Measurements from ENCODE around the gene BAG1.

GRCh38 chr9:33304362-33304761 lies 39.9 kb upstream of the BAG1 start:
- TF ChIP-seq CTCF (IDR thresholded peaks at IDR 0.05; ENCODE audit: insufficient read depth, low read length) (no peak), POLR2AphosphoS5 (IDR thresholded peaks at IDR 0.05; ENCODE audit: low read depth) (no peak), REST (IDR thresholded peaks at IDR 0.05; ENCODE audit: insufficient replicate concordance, low read depth) (no peak), GABPA (IDR thresholded peaks at IDR 0.05; ENCODE audit: low read depth) (no peak)

All from HL-60 (cell line).